Osteoblast (primary cell): ENCODE data around the gene CDCA8. TPM values are rescaled to one million over a fixed set of nuclear protein-coding genes. Genes with fewer than 3 reads are reported as not detected.

Experiments
- DNase-seq: peaks from one replicate; pipeline ENCODE4 v3.0.0; 2011; ENCODE audit warnings: low spot score, mixed read lengths; ENCODE audit not compliant: insufficient read length; ENCODE audit errors: missing footprints
- H2AFZ ChIP-seq: 2 replicates; pipeline ENCODE4 v1.6.0; 2011; ENCODE audit warnings: mild to moderate bottlenecking, low read length
- H3K27ac ChIP-seq: 2 replicates; pipeline ENCODE4 v1.5.1; 2011; ENCODE audit warnings: mild to moderate bottlenecking, low read depth, low read length, moderate library complexity
- H3K27me3 ChIP-seq: 2 replicates; pipeline ENCODE4 v1.6.0; 2012; ENCODE audit warnings: mild to moderate bottlenecking, control low read depth, inconsistent platforms, low read length, moderate library complexity; ENCODE audit not compliant: insufficient read depth
- H3K36me3 ChIP-seq: 2 replicates; pipeline ENCODE4 v1.5.1; 2011; ENCODE audit warnings: mild to moderate bottlenecking, low read length, control low read depth, moderate library complexity; ENCODE audit not compliant: insufficient read depth
- H3K4me1 ChIP-seq: 2 replicates; pipeline ENCODE4 v1.5.1; 2011; ENCODE audit warnings: mild to moderate bottlenecking, low read length, control low read depth, moderate library complexity; ENCODE audit not compliant: insufficient read depth
- H3K4me2 ChIP-seq: 2 replicates; pipeline ENCODE4 v1.6.0; 2011; ENCODE audit warnings: mild to moderate bottlenecking, low read length; ENCODE audit not compliant: insufficient read depth
- H3K4me3 ChIP-seq: fragments of 200-600 bp; sonication (generic); 3 replicates; pipeline ENCODE4 v1.5.1; 2012; ENCODE audit warnings: mild to moderate bottlenecking, low read length, inconsistent platforms; ENCODE audit not compliant: insufficient read depth
- H3K79me2 ChIP-seq: 2 replicates; pipeline ENCODE4 v1.6.0; 2012; ENCODE audit warnings: mild to moderate bottlenecking, low read length, control low read depth, inconsistent platforms; ENCODE audit not compliant: insufficient read depth
- H3K9me3 ChIP-seq: 2 replicates; pipeline ENCODE4 v1.5.1; 2011; ENCODE audit warnings: low read depth, low read length, control low read depth
- H4K20me1 ChIP-seq: 2 replicates; pipeline ENCODE4 v1.6.0; 2012; ENCODE audit warnings: mild to moderate bottlenecking, low read length, control low read depth; ENCODE audit not compliant: insufficient read depth
- CTCF ChIP-seq: IDR thresholded peaks from 2 replicates; pipeline ENCODE4 v1.5.1; 2011; ENCODE audit warnings: mild to moderate bottlenecking, low read depth, low read length, moderate library complexity; ENCODE audit errors: extremely low read depth
- total RNA-seq: library from RNA; depleted of rRNA; stranded (reverse); fragments of >200 nt; gene quantifications from 2 replicates; pipeline ENCODE4 v1.2.3, GENCODE V29; 2012

CDCA8 gene
- total RNA-seq, 1 donor = 1.8 TPM

- Histone ChIP-seq H3K36me3 (no peaks in the 10 kb centered on the region), H3K27ac (no peak overlapping the region), H3K4me1 (no peaks in the 10 kb centered on the region), H3K4me3 (no peak overlapping the region), H3K9me3 (no peaks in the 10 kb centered on the region), H2AFZ (no peak overlapping the region), H4K20me1 (no peaks in the 10 kb centered on the region), H3K79me2 (no peaks in the 10 kb centered on the region), H3K4me2 (no peak overlapping the region), H3K27me3 (peaks cover 34% of the 10 kb centered on the region)
- no peak for TF ChIP-seq CTCF
- no peak for DNase-seq
These were observed 20.0 kb upstream of the CDCA8 start for GRCh38 chr1:37672136-37672870.

GRCh38 chr1:37673920-37674319 is 18.4 kb upstream of the CDCA8 start:
- Histone ChIP-seq H4K20me1 (no peaks in the 10 kb centered on the region), H3K4me1 (no peaks in the 10 kb centered on the region), H3K36me3 (no peaks in the 10 kb centered on the region), H3K9me3 (no peaks in the 10 kb centered on the region), H3K4me2 (no peak overlapping the region), H3K27me3 (peaks cover 23% of the 10 kb centered on the region), H2AFZ (no peak overlapping the region), H3K4me3 (no peak overlapping the region), H3K79me2 (no peaks in the 10 kb centered on the region), H3K27ac (no peak overlapping the region)
- no peak for DNase-seq
- no peak for TF ChIP-seq CTCF

GRCh38 chr1:37676281-37677142 is 15.8 kb upstream of the CDCA8 start:
- no peak overlapping the region for H3K4me2 ChIP-seq
- DNase-seq = no peak

More at GRCh38 chr1:37676281-37677142, 15.8 kb upstream of the CDCA8 start:
- H3K27ac ChIP-seq = no peak overlapping the region
- no peak overlapping the region for H3K4me3 ChIP-seq
- no peak overlapping the region for H2AFZ ChIP-seq
- TF ChIP-seq CTCF = no peak
- H3K4me1 ChIP-seq = no peaks in the 10 kb centered on the region
- no peaks in the 10 kb centered on the region for H3K36me3 ChIP-seq
- H3K27me3 ChIP-seq = peaks cover 16% of the 10 kb centered on the region
- H3K9me3 ChIP-seq = no peaks in the 10 kb centered on the region
- H3K79me2 ChIP-seq = no peaks in the 10 kb centered on the region
- H4K20me1 ChIP-seq = peaks cover 2% of the 10 kb centered on the region
